ENCODE results near the gene OR4D2.

OR4D2 gene

DNA sequence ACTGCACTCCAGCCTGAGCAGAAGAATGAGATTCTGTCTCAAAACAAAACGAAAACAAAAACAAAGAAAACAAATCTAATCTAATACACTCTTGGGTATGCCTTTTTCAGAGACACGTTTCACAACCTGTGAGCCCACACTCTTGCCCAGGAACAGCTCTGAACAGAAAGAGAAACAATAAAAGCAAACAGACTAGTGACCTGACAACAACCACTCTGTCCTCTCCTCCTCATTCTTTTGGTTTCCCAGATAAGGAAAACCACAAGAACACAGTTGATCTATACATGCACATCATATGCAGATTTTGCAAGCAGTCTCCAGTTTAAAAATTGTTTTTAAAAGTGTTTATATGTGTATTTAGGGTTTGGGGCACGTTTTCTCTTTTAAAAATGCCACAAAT lies 51.0 kb downstream of the OR4D2 start:
- DNase-seq, result no peak

DNA sequence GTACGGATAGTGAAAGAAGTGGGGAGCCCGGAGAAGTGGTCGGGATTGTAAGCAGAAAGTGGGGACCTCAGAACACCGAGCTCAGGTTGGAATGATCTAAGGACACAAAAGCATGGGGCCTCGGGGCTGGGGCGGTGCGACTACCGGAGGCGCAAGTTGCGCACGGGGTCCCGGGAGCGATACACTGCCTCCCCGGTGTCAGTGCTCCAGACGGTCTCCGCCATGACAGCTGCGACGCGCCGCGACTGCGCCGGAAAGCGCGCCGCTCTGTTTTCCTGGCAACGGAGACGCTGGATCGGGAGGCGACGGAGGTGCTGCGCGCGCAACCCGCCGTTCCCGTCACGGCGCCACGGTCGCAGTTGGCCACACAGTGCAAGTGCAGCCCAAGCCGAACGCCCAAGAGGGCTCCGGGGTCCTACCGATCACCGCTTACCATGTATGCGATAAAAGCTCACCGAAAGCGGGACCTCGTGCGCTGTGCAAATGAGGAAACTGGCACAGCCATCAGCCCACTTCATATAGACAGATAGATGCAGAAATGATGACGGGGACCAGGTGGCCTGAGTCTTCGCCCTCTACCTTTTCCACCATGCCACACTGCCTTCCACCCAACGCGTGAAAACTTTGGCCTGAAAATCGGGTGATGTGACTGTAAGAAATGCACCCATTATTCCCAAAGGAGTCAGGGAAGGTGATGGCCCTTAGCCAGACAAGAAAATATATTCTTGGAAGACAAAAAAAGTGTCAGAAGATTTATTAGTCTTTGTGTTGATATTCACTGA lies 52.4 kb downstream of the OR4D2 start, which contains the start of gene MKS1:
Gene MKS1 (minus strand): TSS at position 249 of the 782 bp plus-strand sequence. CDS start 25 bp downstream, at position 224.
- peak; percentile 96 for DNase-seq

- DNase-seq, result no peak
These were observed 53.0 kb downstream of the OR4D2 start for GRCh38 chr17:58219789-58220183.

All from left hindlimb (tissue), 1 donor.